NB4 (cell line): ENCODE measurements around the gene IL17RD.
A peak's percentile ranks its signal among the peaks of the same experiment; 100 is the strongest.

Source experiments
- DNase-seq: peaks from one replicate; pipeline ENCODE4 v3.0.0; 2010; ENCODE audit warnings: low read depth
- H3K4me3 ChIP-seq: one replicate; pipeline ENCODE4 v1.5.1; 2011; ENCODE audit warnings: mild to moderate bottlenecking, low read depth, low read length, moderate library complexity
- MYC ChIP-seq: IDR thresholded peaks from 2 replicates; pipeline ENCODE4 v1.6.1; 2011; ENCODE audit warnings: low read depth, low read length
- POLR2A ChIP-seq: IDR thresholded peaks from 2 replicates; pipeline ENCODE4 v1.6.1; 2011; ENCODE audit warnings: mild to moderate bottlenecking; ENCODE audit not compliant: insufficient read length; ENCODE audit errors: extremely low read depth
- TF ChIP-seq, protein P1 (sequence below): IDR thresholded peaks from one replicate; pipeline ENCODE4 v1.5.1; 2012; ENCODE audit warnings: low read depth, low read length
- TF ChIP-seq, protein P2 (sequence below): IDR thresholded peaks from 2 replicates; pipeline ENCODE4 v1.6.1; 2011; ENCODE audit warnings: low read depth, low read length

IL17RD gene

DNA sequence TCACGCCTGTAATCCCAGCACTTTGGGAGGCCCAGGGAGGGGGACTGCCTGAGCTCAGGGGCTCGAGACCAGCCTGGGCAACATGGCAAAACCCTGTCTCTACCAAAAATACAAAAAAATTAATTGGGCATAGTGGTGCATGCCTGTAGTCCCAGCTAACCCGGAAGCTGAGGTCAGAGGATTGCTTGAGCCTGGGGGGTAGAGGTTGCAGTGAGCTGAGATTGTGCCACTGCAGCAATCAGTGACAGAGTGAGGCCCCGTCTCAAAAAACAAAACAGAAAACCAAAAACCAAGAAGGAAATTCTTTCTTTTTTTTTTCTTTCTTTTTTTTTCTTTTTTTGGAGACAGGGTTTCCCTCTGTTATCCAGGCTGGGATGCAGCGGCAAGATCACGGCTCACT, 101.2 kb downstream of the IL17RD start:
- no peak for DNase-seq
- TF ChIP-seq POLR2A (no peak), MYC (no peak)
- TF ChIP-seq, protein P1, sequence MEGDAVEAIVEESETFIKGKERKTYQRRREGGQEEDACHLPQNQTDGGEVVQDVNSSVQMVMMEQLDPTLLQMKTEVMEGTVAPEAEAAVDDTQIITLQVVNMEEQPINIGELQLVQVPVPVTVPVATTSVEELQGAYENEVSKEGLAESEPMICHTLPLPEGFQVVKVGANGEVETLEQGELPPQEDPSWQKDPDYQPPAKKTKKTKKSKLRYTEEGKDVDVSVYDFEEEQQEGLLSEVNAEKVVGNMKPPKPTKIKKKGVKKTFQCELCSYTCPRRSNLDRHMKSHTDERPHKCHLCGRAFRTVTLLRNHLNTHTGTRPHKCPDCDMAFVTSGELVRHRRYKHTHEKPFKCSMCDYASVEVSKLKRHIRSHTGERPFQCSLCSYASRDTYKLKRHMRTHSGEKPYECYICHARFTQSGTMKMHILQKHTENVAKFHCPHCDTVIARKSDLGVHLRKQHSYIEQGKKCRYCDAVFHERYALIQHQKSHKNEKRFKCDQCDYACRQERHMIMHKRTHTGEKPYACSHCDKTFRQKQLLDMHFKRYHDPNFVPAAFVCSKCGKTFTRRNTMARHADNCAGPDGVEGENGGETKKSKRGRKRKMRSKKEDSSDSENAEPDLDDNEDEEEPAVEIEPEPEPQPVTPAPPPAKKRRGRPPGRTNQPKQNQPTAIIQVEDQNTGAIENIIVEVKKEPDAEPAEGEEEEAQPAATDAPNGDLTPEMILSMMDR: no peak
- TF ChIP-seq, protein P2, sequence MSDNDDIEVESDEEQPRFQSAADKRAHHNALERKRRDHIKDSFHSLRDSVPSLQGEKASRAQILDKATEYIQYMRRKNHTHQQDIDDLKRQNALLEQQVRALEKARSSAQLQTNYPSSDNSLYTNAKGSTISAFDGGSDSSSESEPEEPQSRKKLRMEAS: no peak
- H3K4me3 ChIP-seq: no peak overlapping the region

DNA sequence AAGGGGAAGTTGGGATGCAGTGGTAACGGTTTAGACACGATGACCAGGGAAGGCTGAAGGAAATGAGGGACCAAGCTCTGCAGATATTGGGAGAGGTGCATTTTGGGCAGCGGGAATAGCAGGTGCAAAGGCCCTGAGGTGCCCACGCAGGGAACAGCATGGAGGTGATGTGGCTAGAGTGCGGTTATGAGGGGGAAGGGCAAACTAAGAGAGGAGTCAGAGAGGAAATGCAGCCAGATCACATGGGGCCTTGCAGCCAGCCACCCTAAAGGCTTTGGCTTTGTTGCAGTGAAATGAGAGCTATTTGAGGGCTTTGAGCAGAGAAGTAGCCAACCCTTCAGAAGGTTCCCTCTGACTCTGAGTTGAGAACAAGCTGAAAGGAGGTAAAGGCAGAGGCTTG, 102.1 kb downstream of the IL17RD start:
- DNase-seq: peak; percentile 25
- TF ChIP-seq, protein P2: no peak
- TF ChIP-seq, protein P1: no peak
- TF ChIP-seq POLR2A (no peak), MYC (no peak)
- no peak overlapping the region for H3K4me3 ChIP-seq

DNA sequence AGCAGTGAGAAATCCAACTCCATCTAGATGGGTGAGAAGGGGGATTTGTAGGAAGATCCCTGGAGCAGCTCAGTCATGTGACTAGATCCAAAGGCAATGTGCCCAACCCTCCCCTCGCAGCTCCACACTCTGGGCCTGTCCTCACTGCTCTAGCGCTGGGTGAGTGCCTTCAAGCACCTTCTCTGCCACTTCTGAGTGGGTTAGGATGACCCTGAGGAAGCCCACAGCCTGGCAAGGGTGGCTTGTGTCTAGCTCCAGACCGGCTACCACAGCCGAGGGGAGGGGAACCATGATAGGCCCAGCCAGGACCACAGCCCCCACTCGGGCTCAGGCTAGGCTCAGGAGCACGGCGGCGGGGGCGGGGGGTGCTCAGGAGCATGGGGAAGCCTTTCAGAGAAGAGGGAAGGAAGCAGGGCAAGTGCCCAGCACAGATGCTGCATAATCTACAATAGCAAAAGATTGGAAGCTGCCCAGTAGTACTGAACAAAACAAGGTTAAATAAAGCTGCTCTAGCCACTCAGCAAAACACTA, 103.0 kb downstream of the IL17RD start:
- no peak for DNase-seq
- H3K4me3 ChIP-seq: no peak overlapping the region
- TF ChIP-seq, protein P2: no peak
- no peak for TF ChIP-seq POLR2A
- TF ChIP-seq, protein P1: no peak

DNA sequence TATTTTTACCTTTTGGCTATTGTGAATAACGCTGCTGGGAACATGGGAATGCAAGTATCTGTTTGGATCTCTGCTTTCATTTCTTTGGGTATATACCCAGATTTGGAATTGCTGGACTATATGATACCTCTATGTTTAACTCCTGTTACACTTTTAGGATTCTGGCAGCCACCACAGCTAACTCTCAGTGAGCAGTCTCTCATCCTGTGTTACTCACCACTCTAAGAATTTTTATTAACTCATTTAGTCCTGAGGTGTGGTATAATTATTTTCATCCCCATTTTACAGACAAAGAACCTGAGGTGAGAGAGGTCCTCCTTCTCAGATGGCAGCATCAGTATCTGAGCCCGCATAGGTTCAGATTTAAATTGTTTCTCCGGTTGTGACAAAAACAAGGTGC, 103.6 kb downstream of the IL17RD start:
- TF ChIP-seq, protein P2: no peak
- TF ChIP-seq MYC: no peak
- no peak for TF ChIP-seq POLR2A
- TF ChIP-seq, protein P1: no peak
- no peak for DNase-seq

DNA sequence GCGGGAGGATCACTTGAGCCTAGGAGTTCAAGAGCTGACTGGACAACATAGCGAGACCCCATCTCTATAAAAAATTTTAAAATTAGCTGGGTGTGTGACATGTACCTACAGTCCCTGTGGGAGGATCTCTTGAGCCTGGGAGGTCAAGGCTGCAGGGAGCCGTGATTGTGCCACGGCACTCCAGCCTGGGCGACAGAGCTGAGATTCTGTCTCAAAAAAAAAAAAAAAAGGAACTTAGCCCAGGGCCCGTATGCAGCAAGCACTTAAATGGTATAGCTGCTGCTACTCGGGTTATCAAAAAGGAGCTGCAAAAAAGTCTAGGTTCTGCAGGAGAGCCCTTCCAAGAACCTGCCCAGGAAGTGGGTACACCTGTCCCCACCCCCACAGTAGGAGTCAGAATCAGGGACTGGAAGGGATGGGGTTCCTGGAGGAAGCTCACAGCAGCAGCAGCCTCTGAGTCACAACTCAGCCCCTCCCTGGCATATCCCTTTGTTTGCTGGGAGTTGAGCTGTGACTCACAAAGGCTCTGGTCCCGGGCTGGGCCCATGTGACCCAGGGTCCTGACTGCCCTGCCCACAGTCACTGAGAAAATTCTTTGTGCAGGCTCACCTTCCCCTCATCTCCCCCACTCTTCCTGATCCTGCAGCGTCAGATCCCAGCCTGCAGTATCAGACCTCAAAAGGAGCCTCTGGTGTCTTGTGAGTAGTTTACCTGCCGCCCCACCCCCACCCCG, 104.9 kb downstream of the IL17RD start, which contains the start of gene SPATA12:
TSS of gene SPATA12 (plus strand) at position 576 of the 733 bp plus-strand sequence. CDS start 13,031 bp downstream, outside the sequence.
- no peak within 1 kb of the TSS for H3K4me3 ChIP-seq
- no peak for TF ChIP-seq POLR2A
- TF ChIP-seq, protein P2: peak; percentile 62
- peak; percentile 71 for DNase-seq

More for the DNA sequence above, 103.6 kb downstream of the IL17RD start:
- H3K4me3 ChIP-seq: no peak overlapping the region

DNA sequence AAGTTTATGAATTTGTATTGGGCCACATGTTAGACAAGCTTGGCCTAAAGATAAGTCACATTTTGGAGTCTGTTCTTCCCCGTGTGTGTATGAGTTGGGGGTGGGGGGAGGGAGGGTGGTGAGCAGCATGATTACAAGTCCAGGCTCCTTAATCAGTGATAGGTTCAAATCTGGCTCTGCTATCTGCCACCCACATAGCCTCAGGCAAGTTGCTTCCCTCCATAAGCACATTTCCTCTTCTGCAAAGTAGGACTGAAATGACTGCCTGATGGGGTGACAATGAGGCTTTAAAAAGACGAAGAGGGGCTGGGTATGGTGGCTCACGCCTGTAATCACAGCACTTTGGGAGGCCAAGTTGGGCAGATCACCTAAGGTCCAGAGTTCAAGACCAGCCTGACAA, 105.7 kb downstream of the IL17RD start:
- DNase-seq: peak; percentile 28
- TF ChIP-seq POLR2A (no peak), MYC (no peak)
- TF ChIP-seq, protein P2: no peak
- TF ChIP-seq, protein P1: no peak
- no peak overlapping the region for H3K4me3 ChIP-seq
